ENCODE measurements around the gene BEST4. TPM values are rescaled to one million over a fixed set of nuclear protein-coding genes. Genes with fewer than 3 reads are reported as not detected.
"Not testable (repeated sequence)": the region's sequence is repeated elsewhere in the genome, so short reads cannot be mapped to it uniquely, and the experiment has no call there.

BEST4 gene
- total RNA-seq, 1 donor = not detected

- H3K4me3 ChIP-seq (ENCODE audit: low read depth, low read length) = peak overlapping the region; percentile 93
- no peak for TF ChIP-seq CTCF (IDR thresholded peaks at IDR 0.05; ENCODE audit: insufficient read depth, low read depth, low read length)
- DNase-seq (ENCODE audit: low read depth) = no peak
Measured at GRCh38 chr1:44740179-44740617, 47.8 kb downstream of the BEST4 start.

- no peak for TF ChIP-seq CTCF (IDR thresholded peaks at IDR 0.05; ENCODE audit: insufficient read depth, low read depth, low read length)
- H3K4me3 ChIP-seq (ENCODE audit: low read depth, low read length) = peak within 1 kb of the TSS; percentile 93
- DNase-seq (ENCODE audit: low read depth) = peak; percentile 97
Measured at GRCh38 chr1:44739307-44740178, 48.4 kb downstream of the BEST4 start, which contains the start of gene KIF2C. TSS of gene KIF2C (plus strand) at chr1:44739837. CDS start at chr1:44739933, 96 bp downstream.

GRCh38 chr1:44738953-44739306 is 49.0 kb downstream of the BEST4 start:
- not testable (repeated sequence) for DNase-seq (ENCODE audit: low read depth)
- H3K4me3 ChIP-seq (ENCODE audit: low read depth, low read length) = peak overlapping the region; percentile 93

- no peak overlapping the region for H3K4me3 ChIP-seq (ENCODE audit: low read depth, low read length)
- no peak for DNase-seq (ENCODE audit: low read depth)
- TF ChIP-seq CTCF (IDR thresholded peaks at IDR 0.05; ENCODE audit: insufficient read depth, low read depth, low read length) = no peak
Measured at GRCh38 chr1:44735992-44736391, 52.0 kb downstream of the BEST4 start.

GRCh38 chr1:44733784-44734183 is 54.2 kb downstream of the BEST4 start:
- no peak for TF ChIP-seq CTCF (IDR thresholded peaks at IDR 0.05; ENCODE audit: insufficient read depth, low read depth, low read length)
- DNase-seq (ENCODE audit: low read depth) = no peak
- H3K4me3 ChIP-seq (ENCODE audit: low read depth, low read length) = no peak overlapping the region

Small RNA genes lying within 50 kb of the gene (small RNA-seq; reads per million reads assigned to genes)
- gene SNORD38A = 3,298 reads per million, percentile 99 among the genes with 10 or more reads in this experiment
- not detected for gene SNORD38B
- gene SNORD46 = 27.2 reads per million, percentile 94 among the genes with 10 or more reads in this experiment
- gene SNORD55 = not detected

Other genes with a start within 250 kb of the BEST4 start
- 6.4 and 7.3 TPM in 2 replicates for gene TMEM53, start 113.7 kb downstream of the BEST4 start, total RNA-seq
- gene ARMH1, start 113.5 kb downstream of the BEST4 start, total RNA-seq = 0.32 and 0.43 TPM in 2 replicates
- not detected in 2 replicates for gene RNU5D-1, start 57.0 kb downstream of the BEST4 start, total RNA-seq
- 18.7 and 26.8 TPM in 2 replicates for gene KIF2C, start 48.3 kb downstream of the BEST4 start, total RNA-seq
- gene RPS8, start 12.6 kb downstream of the BEST4 start, total RNA-seq = 1,148 and 1,233 TPM in 2 replicates
- 44.0 and 44.5 TPM in 2 replicates for gene PLK3, start 12.2 kb upstream of the BEST4 start, total RNA-seq
- under 0.01 TPM in 1 of 2 replicates, not detected in the other for gene DYNLT4, start 19.2 kb upstream of the BEST4 start, total RNA-seq
- gene BTBD19, start 20.4 kb upstream of the BEST4 start, total RNA-seq = 11.6 and 13.0 TPM in 2 replicates
- under 0.01 and 0.32 TPM in 2 replicates for gene PTCH2, start 55.1 kb upstream of the BEST4 start, total RNA-seq
- 36.7 and 45.3 TPM in 2 replicates for gene EIF2B3, start 198.4 kb upstream of the BEST4 start, total RNA-seq
- gene HECTD3, start 223.2 kb upstream of the BEST4 start, total RNA-seq = 20.3 and 25.1 TPM in 2 replicates
- 136 and 179 TPM in 2 replicates for gene UROD, start 224.1 kb upstream of the BEST4 start, total RNA-seq

Measured in fibroblast of villous mesenchyme (primary cell).